Adrenal gland (tissue), 5 donors: ENCODE measurements around the gene ZBED6.

Experiments used
- CTCF ChIP-seq, 6 experiments: fragments of 450-650 bp in 4 of 6; fragments of 200-600 bp in 2 of 6; sonication (generic) in 1 of 6; IDR thresholded peaks; 1 replicate in 5 of 6; 2 replicates in 1 of 6; pipeline versions ENCODE4 v1.5.1 to v1.8.0; 2016 to 2021; ENCODE audit warnings: antibody characterized with exemption in 6 of 6, mild to moderate bottlenecking in 2 of 6, moderate library complexity in 1 of 6
- POLR2A ChIP-seq, 2 donors: fragments of 450-650 bp; IDR thresholded peaks; one replicate each; pipeline ENCODE4 v1.6.1; 2017; ENCODE audit warnings: antibody characterized with exemption in 2 of 2, mild to moderate bottlenecking in 2 of 2, moderate library complexity in 1 of 2
- donor health status: DM: no; HTN: no; CAD: no.

- no peak for TF ChIP-seq CTCF (IDR thresholded peaks at IDR 0.05)
- TF ChIP-seq POLR2A (IDR thresholded peaks at IDR 0.05): no peak
Measured at GRCh38 chr1:203781962-203782361, 13.5 kb upstream of the ZBED6 start.
